ENCODE measurements around the gene DPF3. TPM values are rescaled to one million over a fixed set of nuclear protein-coding genes. Genes with fewer than 3 reads are reported as not detected.

DPF3 gene
- total RNA-seq, 1 donor from 2014 or later = 0.66 TPM

DNA sequence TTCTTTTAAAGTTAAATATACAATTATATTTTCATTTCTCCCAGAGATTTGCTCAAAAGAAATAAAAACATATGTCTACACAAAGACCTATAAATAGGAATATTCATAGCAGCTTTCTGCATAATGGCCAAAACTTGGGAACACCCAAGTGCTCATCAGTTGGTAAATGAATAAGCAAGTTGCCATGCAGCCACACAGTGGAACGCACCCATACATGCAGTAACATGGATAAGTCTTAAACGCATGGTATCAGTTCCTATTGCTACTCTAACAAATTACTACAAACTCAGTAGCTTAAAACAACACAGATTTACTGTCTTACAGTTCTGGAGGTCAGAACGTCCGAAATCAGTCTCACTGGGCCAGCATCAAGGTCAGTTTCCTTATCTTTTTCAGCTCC is 78.5 kb downstream of the DPF3 start:
- intact Hi-C loops (cut with micrococcal nuclease) = no loop called here
- no peaks in the 10 kb centered on the region for H3K36me3 Mint-ChIP-seq (ENCODE audit: low read depth)
- H3K4me1 Mint-ChIP-seq (ENCODE audit: low read depth) = peaks cover 20% of the 10 kb centered on the region
- no peak for DNase-seq (ENCODE audit: low spot score)
- H3K9me3 Mint-ChIP-seq = peaks cover 19% of the 10 kb centered on the region
- no peak overlapping the region for H3K4me3 Mint-ChIP-seq (ENCODE audit: low read depth)
- H3K27me3 Mint-ChIP-seq (ENCODE audit: low read depth) = no peaks in the 10 kb centered on the region
- H3K27ac Mint-ChIP-seq = no peak overlapping the region

DNA sequence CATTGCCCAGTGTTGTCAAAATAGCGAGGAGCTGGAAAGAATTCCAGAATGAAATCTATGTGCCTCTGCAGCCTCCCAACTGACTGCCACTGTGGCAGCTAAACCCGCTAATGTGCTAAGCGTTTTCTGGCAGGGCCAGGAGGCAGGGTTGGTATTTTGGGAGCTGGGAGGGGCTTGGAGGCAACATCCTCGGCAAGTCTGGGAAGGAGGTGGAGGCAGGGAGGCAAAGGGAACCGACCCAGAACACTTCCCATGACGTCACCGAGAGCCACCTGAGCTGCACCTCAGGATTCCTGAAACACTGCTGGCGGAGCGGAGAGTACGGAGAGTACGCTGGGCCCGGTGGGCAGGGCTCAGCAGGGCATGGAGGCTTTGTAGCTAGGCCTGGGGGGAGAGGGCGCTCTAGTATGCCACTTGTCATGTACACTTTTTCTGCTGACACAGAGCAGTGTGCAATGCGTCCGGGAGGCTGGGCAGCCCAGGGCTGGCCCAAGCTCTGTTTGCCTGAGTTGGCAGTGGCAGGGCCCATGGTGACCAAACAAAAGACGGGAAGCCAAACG is 81.5 kb downstream of the DPF3 start:
- peaks cover 27% of the 10 kb centered on the region for H3K4me1 Mint-ChIP-seq (ENCODE audit: low read depth)
- intact Hi-C loops (cut with micrococcal nuclease) = loop anchor here (5.0 kb wide), 1 partner anchor 295 kb away; no protein-coding TSS in a partner anchor
- H3K27me3 Mint-ChIP-seq (ENCODE audit: low read depth) = no peaks in the 10 kb centered on the region
- H3K36me3 Mint-ChIP-seq (ENCODE audit: low read depth) = no peaks in the 10 kb centered on the region
- H3K9me3 Mint-ChIP-seq = no peaks in the 10 kb centered on the region
- no peak overlapping the region for H3K27ac Mint-ChIP-seq
- H3K4me3 Mint-ChIP-seq (ENCODE audit: low read depth) = no peak overlapping the region
- DNase-seq (ENCODE audit: low spot score) = no peak

DNA sequence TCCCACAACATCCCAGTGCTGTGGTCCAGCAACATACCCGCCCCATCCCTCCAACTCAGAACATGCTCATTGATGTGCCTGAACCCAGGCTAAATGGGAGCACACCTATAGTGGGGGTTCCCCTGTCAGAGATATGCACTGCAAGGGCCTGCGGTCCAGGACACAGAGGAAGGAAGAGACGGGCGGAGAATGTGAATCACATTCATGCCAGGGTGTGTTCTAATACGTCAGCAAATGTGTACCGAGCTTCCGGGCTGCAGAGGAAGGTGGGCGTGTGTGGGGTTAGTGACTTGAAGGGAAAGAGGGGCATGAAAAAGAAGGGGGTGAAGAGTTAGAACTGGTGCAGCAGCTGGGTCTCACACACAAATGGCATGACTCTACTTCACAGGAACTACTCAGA is 83.7 kb downstream of the DPF3 start:
- Mint-ChIP-seq H3K9me3 (no peaks in the 10 kb centered on the region), H3K27me3 (ENCODE audit: low read depth) (no peaks in the 10 kb centered on the region), H3K27ac (peak overlapping the region; percentile 68), H3K4me1 (ENCODE audit: low read depth) (peaks cover 22% of the 10 kb centered on the region), H3K36me3 (ENCODE audit: low read depth) (no peaks in the 10 kb centered on the region), H3K4me3 (ENCODE audit: low read depth) (no peak overlapping the region)
- intact Hi-C loops (cut with micrococcal nuclease) = loop anchor here (5.0 kb wide), 1 partner anchor 293 kb away; no protein-coding TSS in a partner anchor
- DNase-seq (ENCODE audit: low spot score) = peak; percentile 39

DNA sequence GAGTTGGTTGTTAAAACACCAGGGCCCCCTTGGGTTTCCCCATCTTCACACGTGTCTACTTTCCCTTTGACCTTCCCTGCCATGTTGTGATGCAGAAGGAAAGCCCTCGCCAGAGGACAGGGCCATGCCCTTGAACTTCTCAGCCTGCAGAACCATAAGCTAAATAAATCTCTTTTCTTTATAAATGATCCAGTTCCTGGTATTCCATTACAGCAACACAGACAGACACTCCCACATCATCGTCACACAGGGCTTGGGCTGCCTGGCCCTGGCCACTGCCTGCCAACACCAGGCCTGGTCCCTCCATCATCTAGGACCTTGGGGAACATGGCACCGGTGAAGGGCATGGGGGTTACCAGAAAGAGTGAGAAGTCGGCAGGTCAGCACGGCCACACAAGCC is 84.8 kb downstream of the DPF3 start:
- no peak overlapping the region for H3K27ac Mint-ChIP-seq
- H3K9me3 Mint-ChIP-seq = no peaks in the 10 kb centered on the region
- no peaks in the 10 kb centered on the region for H3K36me3 Mint-ChIP-seq (ENCODE audit: low read depth)
- no peak for DNase-seq (ENCODE audit: low spot score)
- no peak overlapping the region for H3K4me3 Mint-ChIP-seq (ENCODE audit: low read depth)
- H3K27me3 Mint-ChIP-seq (ENCODE audit: low read depth) = no peaks in the 10 kb centered on the region
- intact Hi-C loops (cut with micrococcal nuclease) = no loop called here
- peaks cover 19% of the 10 kb centered on the region for H3K4me1 Mint-ChIP-seq (ENCODE audit: low read depth)

DNA sequence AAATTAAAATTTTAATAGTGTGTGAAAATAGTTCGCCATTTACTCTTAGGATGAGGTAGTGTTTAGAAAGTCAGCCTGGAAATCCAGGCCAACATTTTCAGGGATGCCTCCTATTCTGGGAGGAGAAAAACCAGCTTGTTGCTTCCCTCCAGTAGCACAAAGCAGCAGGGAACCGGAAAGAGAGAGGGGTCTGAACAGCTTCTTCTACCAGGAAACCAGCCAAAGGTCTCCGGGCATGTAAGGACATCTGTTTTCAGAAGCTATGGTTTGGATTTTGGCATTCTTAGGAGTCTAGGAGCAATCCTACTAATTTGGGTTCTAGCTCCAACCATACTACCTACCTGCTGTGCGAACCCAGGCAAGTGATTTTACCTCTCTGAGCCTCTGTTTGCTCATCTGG is 85.3 kb downstream of the DPF3 start:
- H3K27ac Mint-ChIP-seq = no peak overlapping the region
- intact Hi-C loops (cut with micrococcal nuclease) = no loop called here
- no peaks in the 10 kb centered on the region for H3K36me3 Mint-ChIP-seq (ENCODE audit: low read depth)

DNA sequence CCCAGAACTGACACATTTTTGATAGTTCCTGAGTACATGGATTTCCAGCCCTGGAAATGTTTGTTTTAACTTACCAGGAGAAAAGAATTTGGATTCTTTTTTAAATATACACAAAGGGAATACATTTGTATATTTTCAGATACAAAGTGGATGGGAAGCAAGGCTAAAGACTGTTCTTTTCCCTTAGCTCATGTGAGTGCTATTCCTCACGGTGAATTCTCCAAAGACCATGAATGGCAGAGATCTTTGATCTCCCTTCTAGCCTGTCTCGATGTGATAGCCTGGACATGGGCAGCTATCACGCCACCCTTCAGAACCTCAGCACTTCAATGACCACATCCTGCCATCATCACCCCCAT is 91.3 kb downstream of the DPF3 start:
- no peak for DNase-seq (ENCODE audit: low spot score)
- Mint-ChIP-seq H3K27ac (no peak overlapping the region), H3K9me3 (peaks cover 4% of the 10 kb centered on the region), H3K36me3 (ENCODE audit: low read depth) (no peaks in the 10 kb centered on the region), H3K4me1 (ENCODE audit: low read depth) (peaks cover 7% of the 10 kb centered on the region), H3K27me3 (ENCODE audit: low read depth) (no peaks in the 10 kb centered on the region), H3K4me3 (ENCODE audit: low read depth) (no peak overlapping the region)
- intact Hi-C loops (cut with micrococcal nuclease) = no loop called here

More for the DNA sequence above, 85.3 kb downstream of the DPF3 start:
- no peaks in the 10 kb centered on the region for H3K9me3 Mint-ChIP-seq
- H3K4me3 Mint-ChIP-seq (ENCODE audit: low read depth) = no peak overlapping the region
- DNase-seq (ENCODE audit: low spot score) = no peak
- H3K27me3 Mint-ChIP-seq (ENCODE audit: low read depth) = no peaks in the 10 kb centered on the region
- peaks cover 19% of the 10 kb centered on the region for H3K4me1 Mint-ChIP-seq (ENCODE audit: low read depth)

DNA sequence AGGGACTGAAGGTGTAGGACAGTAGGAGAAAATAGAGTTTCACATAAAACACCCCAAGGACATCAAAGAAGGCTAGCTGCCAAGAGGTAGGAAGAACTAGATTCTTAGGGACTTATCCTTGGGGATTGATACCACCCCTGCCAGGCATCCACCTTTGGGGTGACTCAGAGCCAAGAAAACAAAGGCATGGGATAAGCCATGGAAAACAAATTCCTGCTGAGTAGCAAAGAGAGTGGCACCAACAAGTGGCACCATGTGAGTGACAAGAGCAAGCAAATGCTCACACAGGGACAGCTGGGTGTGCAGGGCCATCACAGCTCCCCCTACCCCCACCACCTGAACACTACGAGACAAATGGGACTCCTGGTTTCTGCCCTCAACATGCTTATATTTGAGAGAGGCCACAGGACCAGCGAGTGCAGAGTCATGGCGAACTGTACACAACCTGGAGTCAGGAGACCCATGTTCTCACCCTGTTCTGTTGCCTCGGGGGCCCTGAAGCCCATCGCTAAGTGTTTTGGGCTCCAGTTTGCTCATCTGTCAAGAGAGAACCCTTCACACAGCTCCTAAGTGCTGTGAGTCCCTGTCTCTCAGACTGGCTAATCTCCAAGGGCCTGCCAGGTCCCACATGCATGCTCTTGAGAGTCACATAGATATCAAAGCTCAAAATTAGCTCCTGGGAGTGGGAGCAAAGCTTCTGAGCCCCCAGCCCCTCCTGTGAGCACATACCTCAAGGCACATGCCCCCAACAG is 91.9 kb downstream of the DPF3 start:
- peaks cover 4% of the 10 kb centered on the region for H3K9me3 Mint-ChIP-seq
- H3K27me3 Mint-ChIP-seq (ENCODE audit: low read depth) = no peaks in the 10 kb centered on the region
- H3K4me1 Mint-ChIP-seq (ENCODE audit: low read depth) = peaks cover 7% of the 10 kb centered on the region
- H3K36me3 Mint-ChIP-seq (ENCODE audit: low read depth) = no peaks in the 10 kb centered on the region
- H3K27ac Mint-ChIP-seq = no peak overlapping the region
- DNase-seq (ENCODE audit: low spot score) = no peak
- no peak overlapping the region for H3K4me3 Mint-ChIP-seq (ENCODE audit: low read depth)
- intact Hi-C loops (cut with micrococcal nuclease) = no loop called here

DNA sequence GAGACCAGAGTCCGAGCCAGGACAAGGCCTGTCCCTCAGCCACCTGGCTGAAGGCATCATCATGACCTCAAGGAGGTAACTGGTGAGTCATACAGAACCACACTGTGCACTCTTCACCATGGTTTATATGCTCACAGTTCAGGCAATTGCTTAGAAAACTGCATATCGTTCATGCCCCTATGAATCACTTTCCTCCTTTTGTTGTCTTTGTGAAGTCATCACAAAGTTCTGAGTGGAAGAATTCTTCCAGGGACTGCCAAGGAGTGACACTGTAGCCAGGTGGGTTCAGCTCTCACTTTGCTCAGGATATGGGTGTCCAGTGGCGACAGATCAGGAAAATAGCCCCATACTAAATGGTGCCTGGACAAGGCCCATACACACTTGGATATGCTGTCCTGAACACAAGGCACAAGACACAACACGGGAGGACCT is 92.5 kb downstream of the DPF3 start:
- Mint-ChIP-seq H3K27ac (no peak overlapping the region), H3K4me1 (ENCODE audit: low read depth) (peaks cover 7% of the 10 kb centered on the region), H3K9me3 (peaks cover 4% of the 10 kb centered on the region), H3K4me3 (ENCODE audit: low read depth) (no peak overlapping the region), H3K27me3 (ENCODE audit: low read depth) (no peaks in the 10 kb centered on the region), H3K36me3 (ENCODE audit: low read depth) (no peaks in the 10 kb centered on the region)
- intact Hi-C loops (cut with micrococcal nuclease) = no loop called here
- no peak for DNase-seq (ENCODE audit: low spot score)

DNA sequence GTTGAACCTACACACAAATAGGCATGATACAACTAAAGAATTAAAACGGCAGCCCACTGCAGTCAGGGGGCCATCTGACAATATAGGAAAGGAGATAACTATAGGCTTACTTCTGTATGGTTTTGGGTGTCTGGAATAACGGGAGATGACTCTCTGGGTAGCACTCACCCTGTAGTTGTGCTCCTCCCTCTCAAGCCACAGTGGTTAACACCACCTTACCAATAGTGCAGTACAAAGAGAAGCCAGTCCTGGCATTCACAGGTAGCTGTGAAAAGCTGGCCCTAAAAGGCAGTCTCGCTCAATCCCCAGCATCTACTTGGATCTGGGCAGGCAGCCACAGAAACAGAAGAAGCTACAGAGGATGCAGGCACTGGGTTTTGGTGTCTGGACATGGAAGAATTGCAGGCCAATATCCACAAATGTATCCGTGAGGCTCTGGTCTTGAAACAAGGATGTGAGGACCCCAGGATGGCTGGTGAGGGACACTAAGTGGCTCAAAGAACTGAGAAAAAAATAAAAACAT is 93.0 kb downstream of the DPF3 start:
- H3K4me3 Mint-ChIP-seq (ENCODE audit: low read depth) = no peak overlapping the region
- H3K4me1 Mint-ChIP-seq (ENCODE audit: low read depth) = peaks cover 2% of the 10 kb centered on the region
- DNase-seq (ENCODE audit: low spot score) = no peak
- H3K9me3 Mint-ChIP-seq = peaks cover 4% of the 10 kb centered on the region
- intact Hi-C loops (cut with micrococcal nuclease) = no loop called here
- no peaks in the 10 kb centered on the region for H3K36me3 Mint-ChIP-seq (ENCODE audit: low read depth)
- H3K27ac Mint-ChIP-seq = no peak overlapping the region
- no peaks in the 10 kb centered on the region for H3K27me3 Mint-ChIP-seq (ENCODE audit: low read depth)

DNA sequence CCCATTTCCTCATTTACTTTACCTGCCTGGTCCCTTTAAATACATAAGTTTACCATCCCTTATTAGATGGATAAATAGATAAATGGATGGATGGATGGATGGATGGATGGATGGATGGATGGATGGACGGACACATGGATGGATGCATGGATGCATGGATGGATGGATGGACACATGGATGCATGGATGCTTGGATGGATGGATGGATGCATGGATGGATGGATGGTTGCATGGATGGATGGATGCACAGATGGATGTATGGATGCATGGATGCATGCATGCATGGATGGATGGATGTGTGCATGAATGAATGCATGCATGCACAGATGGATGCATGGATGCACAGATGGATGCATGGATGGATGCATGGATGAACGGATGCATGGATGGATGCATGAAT is 93.6 kb downstream of the DPF3 start:
- peaks cover 4% of the 10 kb centered on the region for H3K9me3 Mint-ChIP-seq
- no peak overlapping the region for H3K27ac Mint-ChIP-seq
- H3K36me3 Mint-ChIP-seq (ENCODE audit: low read depth) = no peaks in the 10 kb centered on the region
- H3K4me3 Mint-ChIP-seq (ENCODE audit: low read depth) = no peak overlapping the region
- H3K4me1 Mint-ChIP-seq (ENCODE audit: low read depth) = peaks cover 2% of the 10 kb centered on the region
- intact Hi-C loops (cut with micrococcal nuclease) = no loop called here
- DNase-seq (ENCODE audit: low spot score) = no peak
- no peaks in the 10 kb centered on the region for H3K27me3 Mint-ChIP-seq (ENCODE audit: low read depth)

DNA sequence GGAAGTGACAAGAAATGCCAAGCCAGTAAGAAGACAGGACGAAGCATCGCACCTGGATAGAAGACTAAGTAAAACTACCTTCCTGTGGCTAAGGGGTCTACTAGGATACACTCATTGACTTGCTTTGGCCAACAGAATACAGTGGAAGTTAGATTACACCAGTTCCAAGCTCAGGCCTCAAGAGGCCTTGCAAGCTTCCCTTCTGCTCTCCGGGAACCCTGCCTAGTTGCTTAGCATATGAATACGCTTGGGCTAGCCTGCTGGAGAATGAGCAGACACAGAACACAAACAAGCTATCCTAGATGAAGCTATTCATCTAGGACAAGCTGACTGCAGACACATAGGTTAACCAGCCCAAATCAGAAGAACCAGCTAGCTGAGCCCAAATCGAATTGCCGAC is 97.0 kb downstream of the DPF3 start:
- DNase-seq (ENCODE audit: low spot score) = no peak
- H3K4me3 Mint-ChIP-seq (ENCODE audit: low read depth) = no peak overlapping the region
- no peaks in the 10 kb centered on the region for H3K27me3 Mint-ChIP-seq (ENCODE audit: low read depth)
- no peaks in the 10 kb centered on the region for H3K36me3 Mint-ChIP-seq (ENCODE audit: low read depth)
- H3K9me3 Mint-ChIP-seq = peaks cover 4% of the 10 kb centered on the region
- no peak overlapping the region for H3K27ac Mint-ChIP-seq
- H3K4me1 Mint-ChIP-seq (ENCODE audit: low read depth) = peaks cover 2% of the 10 kb centered on the region
- intact Hi-C loops (cut with micrococcal nuclease) = no loop called here

DNA sequence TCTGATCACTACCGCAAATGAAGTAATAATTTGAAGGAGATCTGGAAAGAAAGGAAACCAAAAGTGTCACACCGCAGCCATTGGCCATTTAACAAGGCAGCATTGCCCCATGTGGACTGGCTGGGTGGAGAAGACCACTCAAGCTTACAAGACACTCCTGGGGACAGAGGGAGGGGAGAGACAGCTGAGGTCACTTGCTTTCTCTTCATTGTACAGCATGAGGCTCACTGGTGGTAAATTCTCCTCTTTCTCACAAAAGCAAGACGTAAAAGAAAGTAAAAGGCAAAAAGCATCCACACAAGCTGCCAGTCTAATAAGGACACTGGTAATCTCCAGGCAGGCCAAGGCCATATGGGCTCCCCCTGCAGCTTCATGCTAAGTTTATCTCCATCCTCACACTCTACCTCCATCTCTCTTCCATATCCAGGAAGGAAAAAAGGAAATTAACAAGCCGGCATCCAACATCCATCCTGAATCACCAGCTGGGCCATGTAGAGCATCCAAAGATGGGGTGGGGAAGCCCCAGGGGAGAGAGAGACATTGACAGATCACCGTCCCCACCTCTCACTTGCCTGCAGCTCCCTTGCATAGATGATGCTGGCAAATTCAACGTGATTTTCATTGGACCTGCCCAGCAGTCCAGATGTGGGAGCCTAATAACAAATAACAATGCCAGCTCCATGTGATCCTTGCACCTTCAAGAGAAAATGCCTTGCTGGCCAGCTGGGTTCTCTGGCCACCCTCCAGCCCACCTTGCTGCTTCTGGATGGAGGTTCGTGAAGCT is 100.6 kb downstream of the DPF3 start:
- Mint-ChIP-seq H3K36me3 (ENCODE audit: low read depth) (no peaks in the 10 kb centered on the region), H3K4me3 (ENCODE audit: low read depth) (no peak overlapping the region)

More for the DNA sequence above, 100.6 kb downstream of the DPF3 start:
- DNase-seq (ENCODE audit: low spot score) = no peak
- peaks cover 3% of the 10 kb centered on the region for H3K27me3 Mint-ChIP-seq (ENCODE audit: low read depth)
- H3K4me1 Mint-ChIP-seq (ENCODE audit: low read depth) = no peaks in the 10 kb centered on the region
- intact Hi-C loops (cut with micrococcal nuclease) = no loop called here
- H3K27ac Mint-ChIP-seq = no peak overlapping the region
- no peaks in the 10 kb centered on the region for H3K9me3 Mint-ChIP-seq

Measured in activated T-helper 2 cell treated with anti-CD3 and anti-CD28 coated beads, Interferon-gamma antibody, Interleukin-2, Interleukin-4, amounts not matched to agents 10 μg/mL and 5 μg/mL and 100 μg/mL, durations not matched to agents 14 hours and 24 hours and 36 hours (primary cell).